ENCODE results near the gene TYK2.

Gene TYK2

DNA sequence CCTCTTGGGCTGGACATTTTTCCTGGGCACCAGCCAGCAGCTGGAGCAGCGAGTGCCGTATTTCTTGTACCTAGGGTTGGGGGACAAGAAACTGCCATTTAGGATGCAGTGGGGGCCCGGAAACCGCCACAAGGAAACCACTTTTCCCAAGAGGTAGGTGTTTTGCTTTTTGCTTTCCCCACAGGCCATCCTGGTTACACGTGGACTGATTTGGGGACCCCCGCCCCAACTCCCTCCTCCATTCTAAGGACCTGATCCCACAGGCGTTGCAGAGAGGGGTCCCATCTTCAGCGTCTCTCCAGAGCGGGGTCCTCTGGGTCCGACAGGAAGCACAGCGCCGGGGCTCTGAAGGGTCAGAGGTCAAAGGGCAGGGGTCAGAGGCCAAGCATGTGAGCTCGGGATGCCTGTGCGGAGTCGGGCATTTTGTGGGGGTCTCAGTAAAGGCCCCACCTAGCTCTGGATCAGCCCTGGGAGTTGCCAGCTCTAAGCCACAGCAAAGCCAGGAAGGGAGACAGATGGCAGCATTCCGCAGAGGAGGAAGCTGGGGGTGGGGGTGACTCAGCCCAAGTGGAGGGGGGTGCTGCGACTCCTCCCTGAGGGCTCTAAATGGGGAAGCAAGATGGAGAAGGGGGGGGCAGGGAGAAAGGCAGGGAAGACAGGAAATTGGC lies 75.1 kb downstream of the TYK2 start:
- DNase-seq, result no peak

Measured in SW 1271 (cell line).